Measurements from ENCODE around the gene L3MBTL1. TPM values are rescaled to one million over a fixed set of nuclear protein-coding genes. Genes with fewer than 3 reads are reported as not detected.
A peak's percentile ranks its signal among the peaks of the same experiment; 100 is the strongest.

The L3MBTL1 gene
- total RNA-seq, 3 donors from 2014 or later = 8.6 to 24.7 (median 17.4) TPM

DNA sequence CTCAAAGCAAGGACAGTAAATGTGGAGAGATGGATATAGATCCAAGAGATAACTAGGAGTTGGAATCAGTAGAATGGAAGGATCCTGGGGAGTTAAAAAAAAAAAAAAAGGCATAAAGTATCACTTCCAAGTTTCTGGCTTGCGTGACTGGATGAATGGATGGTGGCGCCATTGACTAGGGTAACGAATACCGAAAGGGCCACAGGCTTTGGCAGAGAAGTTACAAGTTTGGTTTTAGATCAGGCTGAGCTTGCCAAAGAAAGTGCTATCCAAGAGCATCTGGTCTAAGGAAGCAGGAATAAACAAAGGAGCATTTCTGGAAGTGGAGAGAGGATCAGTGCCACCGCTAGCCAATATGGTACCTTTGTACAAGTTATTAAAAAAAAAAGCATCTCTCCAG, 17.5 kb downstream of the L3MBTL1 start:
- DNase-seq (ENCODE audit: low spot score in 2 of 2) = no peak
- H3K36me3 ChIP-seq = no peaks in the 10 kb centered on the region
- intact Hi-C loops (cut with DNase I; ENCODE audit: low total_unique reads) = no loop called here
- no peak for TF ChIP-seq POLR2AphosphoS5 (IDR thresholded peaks at IDR 0.05)
- TF ChIP-seq, protein P1, sequence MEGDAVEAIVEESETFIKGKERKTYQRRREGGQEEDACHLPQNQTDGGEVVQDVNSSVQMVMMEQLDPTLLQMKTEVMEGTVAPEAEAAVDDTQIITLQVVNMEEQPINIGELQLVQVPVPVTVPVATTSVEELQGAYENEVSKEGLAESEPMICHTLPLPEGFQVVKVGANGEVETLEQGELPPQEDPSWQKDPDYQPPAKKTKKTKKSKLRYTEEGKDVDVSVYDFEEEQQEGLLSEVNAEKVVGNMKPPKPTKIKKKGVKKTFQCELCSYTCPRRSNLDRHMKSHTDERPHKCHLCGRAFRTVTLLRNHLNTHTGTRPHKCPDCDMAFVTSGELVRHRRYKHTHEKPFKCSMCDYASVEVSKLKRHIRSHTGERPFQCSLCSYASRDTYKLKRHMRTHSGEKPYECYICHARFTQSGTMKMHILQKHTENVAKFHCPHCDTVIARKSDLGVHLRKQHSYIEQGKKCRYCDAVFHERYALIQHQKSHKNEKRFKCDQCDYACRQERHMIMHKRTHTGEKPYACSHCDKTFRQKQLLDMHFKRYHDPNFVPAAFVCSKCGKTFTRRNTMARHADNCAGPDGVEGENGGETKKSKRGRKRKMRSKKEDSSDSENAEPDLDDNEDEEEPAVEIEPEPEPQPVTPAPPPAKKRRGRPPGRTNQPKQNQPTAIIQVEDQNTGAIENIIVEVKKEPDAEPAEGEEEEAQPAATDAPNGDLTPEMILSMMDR (IDR thresholded peaks at IDR 0.05) = no peak
- TF ChIP-seq POLR2A (IDR thresholded peaks at IDR 0.05) = no peak
- H3K9me3 ChIP-seq = no peaks in the 10 kb centered on the region
- H3K27me3 ChIP-seq = no peaks in the 10 kb centered on the region
- no peaks in the 10 kb centered on the region for H3K4me1 ChIP-seq
- H3K4me3 ChIP-seq = no peak overlapping the region
- no peak overlapping the region for H3K27ac ChIP-seq

DNA sequence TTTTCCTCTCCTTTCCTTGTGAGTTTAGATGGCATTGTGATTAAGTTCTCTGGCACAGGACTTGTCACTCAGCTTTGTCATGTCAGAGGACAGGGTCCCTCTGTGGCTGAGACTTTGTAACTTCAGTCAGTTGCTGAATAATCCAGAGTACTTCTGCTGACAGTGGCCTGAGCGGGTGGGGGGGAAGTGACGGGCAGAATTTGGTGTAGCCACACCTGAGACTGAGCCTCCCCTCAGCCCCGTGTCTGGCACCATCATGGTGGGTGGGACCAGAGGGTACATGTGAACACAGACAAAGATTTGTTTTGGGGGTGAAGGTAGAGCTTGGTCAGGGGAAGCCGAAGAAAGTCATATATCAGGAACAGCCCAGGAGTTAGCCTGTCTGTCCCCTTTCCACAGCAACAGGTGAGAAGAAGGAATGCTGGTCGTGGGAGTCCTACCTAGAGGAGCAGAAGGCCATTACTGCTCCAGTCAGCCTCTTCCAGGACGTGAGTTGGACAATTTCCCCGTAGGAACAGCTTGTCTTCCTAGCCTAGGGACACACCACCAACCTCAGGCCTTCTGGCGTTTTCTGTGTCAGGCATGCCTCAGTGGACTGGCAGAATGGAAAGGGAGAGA, 20.9 kb downstream of the L3MBTL1 start:
- Histone ChIP-seq H3K36me3 (no peaks in the 10 kb centered on the region), H3K27me3 (no peaks in the 10 kb centered on the region), H3K27ac (no peak overlapping the region), H3K9me3 (no peaks in the 10 kb centered on the region), H3K4me1 (no peaks in the 10 kb centered on the region), H3K4me3 (no peak overlapping the region)
- TF ChIP-seq POLR2AphosphoS5 (IDR thresholded peaks at IDR 0.05) (no peak), POLR2A (IDR thresholded peaks at IDR 0.05) (no peak)
- TF ChIP-seq, protein P1 (IDR thresholded peaks at IDR 0.05) = no peak
- intact Hi-C loops (cut with DNase I; ENCODE audit: low total_unique reads) = no loop called here
- peak in 1 of 2 donors; percentile 30 for DNase-seq (ENCODE audit: low spot score in 2 of 2)

DNA sequence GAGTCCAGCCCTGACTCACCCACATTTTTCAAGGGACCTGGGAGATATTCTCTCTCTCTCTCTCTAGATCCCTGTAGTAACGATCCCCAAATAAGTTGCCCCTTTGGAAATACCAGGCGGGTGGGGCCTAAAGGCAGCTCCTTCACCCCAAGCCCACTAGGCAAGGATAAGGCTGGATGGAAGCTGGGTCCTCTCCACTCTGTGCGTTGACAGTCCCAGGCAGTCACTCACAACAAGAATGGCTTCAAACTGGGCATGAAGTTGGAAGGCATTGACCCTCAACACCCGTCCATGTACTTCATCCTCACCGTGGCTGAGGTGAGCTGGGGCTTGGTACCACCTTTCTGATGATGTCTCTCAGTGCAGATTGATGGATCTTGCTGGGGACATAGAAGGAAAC, 21.6 kb downstream of the L3MBTL1 start:
- no peak for DNase-seq (ENCODE audit: low spot score in 2 of 2)
- Histone ChIP-seq H3K27ac (no peak overlapping the region), H3K27me3 (no peaks in the 10 kb centered on the region), H3K36me3 (no peaks in the 10 kb centered on the region), H3K9me3 (no peaks in the 10 kb centered on the region), H3K4me3 (no peak overlapping the region), H3K4me1 (no peaks in the 10 kb centered on the region)
- intact Hi-C loops (cut with DNase I; ENCODE audit: low total_unique reads) = no loop called here
- TF ChIP-seq POLR2AphosphoS5 (IDR thresholded peaks at IDR 0.05) (no peak), POLR2A (IDR thresholded peaks at IDR 0.05) (no peak)
- TF ChIP-seq, protein P1 (IDR thresholded peaks at IDR 0.05) = no peak

DNA sequence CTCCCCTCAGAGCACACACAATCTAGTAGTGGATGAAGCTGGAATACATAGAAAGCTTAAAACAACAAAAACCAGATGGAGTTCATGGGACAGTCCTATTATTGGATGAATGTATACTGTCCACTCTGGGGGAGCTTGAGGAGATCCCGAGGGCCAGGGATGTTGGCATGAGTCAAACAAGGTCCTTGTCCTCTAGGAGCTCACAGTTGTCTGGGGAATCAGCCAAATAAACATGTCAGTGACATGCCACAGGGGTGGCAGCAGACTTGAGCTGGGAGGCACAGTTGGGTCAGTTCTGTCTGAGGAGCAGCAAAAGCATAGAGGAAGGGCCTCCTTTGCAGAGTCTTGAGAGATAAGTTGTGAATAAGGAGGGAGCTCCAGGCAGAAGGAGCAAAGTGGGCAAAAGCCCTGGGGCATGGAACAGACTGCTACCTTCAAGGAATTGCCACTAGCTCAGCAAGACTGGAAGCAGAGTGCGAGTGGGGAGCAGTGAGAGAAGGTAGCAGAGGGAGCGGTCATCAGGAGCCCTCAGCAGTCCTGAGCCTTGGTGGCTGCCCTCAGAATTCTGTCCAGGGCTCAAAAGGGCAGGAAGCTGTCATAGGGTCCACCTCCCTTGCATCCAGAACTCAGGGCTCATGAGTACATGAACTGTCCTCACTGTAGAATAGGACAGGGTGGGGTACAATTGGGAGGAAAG, 22.1 kb downstream of the L3MBTL1 start:
- no peak for DNase-seq (ENCODE audit: low spot score in 2 of 2)
- intact Hi-C loops (cut with DNase I; ENCODE audit: low total_unique reads) = loop anchor here (5.0 kb wide), 1 partner anchor 553 kb away; no protein-coding TSS in a partner anchor
- Histone ChIP-seq H3K4me1 (no peaks in the 10 kb centered on the region), H3K4me3 (no peak overlapping the region), H3K27me3 (no peaks in the 10 kb centered on the region), H3K9me3 (no peaks in the 10 kb centered on the region), H3K27ac (no peak overlapping the region), H3K36me3 (no peaks in the 10 kb centered on the region)
- no peak for TF ChIP-seq POLR2A (IDR thresholded peaks at IDR 0.05)
- no peak for TF ChIP-seq POLR2AphosphoS5 (IDR thresholded peaks at IDR 0.05)
- TF ChIP-seq, protein P1 (IDR thresholded peaks at IDR 0.05) = no peak

Data from breast epithelium (tissue), 4 donors.